NCI-H2081 treated with DMSO at 0.1 percent for 48 hours (cell line): ENCODE results near the gene RARS2.
"Not testable (repeated sequence)": the region's sequence is repeated elsewhere in the genome, so short reads cannot be mapped to it uniquely, and the experiment has no call there.

Source experiments
- DNase-seq: peaks from one replicate; lab custom pipeline; 2025; lab: John Stamatoyannopoulos, UW

RARS2 gene

GRCh38 chr6:87498048-87498447, 91.7 kb downstream of the RARS2 start:
- DNase-seq: no peak

GRCh38 chr6:87494761-87495422, 94.9 kb downstream of the RARS2 start:
- DNase-seq: no peak

- DNase-seq: not testable (repeated sequence)
Observed at GRCh38 chr6:87489326-87489725, 100.5 kb downstream of the RARS2 start.

GRCh38 chr6:87487555-87487954, 102.2 kb downstream of the RARS2 start:
- no peak for DNase-seq

DNA sequence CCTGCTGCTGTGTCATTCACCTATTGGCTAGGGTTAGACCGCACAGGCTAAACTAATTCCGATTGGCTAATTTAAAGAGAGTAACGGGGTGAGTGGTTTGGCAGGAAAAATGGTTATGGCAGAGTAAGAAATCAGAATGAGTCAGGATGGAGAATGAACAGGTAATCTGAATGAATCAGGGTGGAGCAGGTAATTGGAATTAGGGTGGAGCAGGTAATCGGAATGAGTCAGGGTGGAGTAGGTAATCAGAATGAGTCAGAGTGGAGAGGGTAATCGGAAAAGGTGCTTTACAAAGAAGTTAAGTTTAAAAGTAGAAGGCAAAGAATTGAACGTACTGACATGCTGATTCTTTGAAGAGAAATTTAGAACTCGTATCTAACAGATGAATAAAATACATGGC, 105.3 kb downstream of the RARS2 start:
- DNase-seq: no peak

- DNase-seq: no peak
Observed at GRCh38 chr6:87483929-87484328, 105.9 kb downstream of the RARS2 start.

GRCh38 chr6:87482366-87482765, 107.4 kb downstream of the RARS2 start:
- DNase-seq: no peak

- no peak for DNase-seq
Observed at GRCh38 chr6:87481931-87482330, 107.9 kb downstream of the RARS2 start.

GRCh38 chr6:87473419-87473903, 116.3 kb downstream of the RARS2 start:
- no peak for DNase-seq

- DNase-seq: peak; percentile 51
Observed at GRCh38 chr6:87472525-87473418, 117.0 kb downstream of the RARS2 start, which contains the start of gene SLC35A1. SLC35A1 (plus strand) TSS chr6:87472974; CDS start chr6:87473004, 30 bp downstream.

- no peak for DNase-seq
Observed at GRCh38 chr6:87465051-87465450, 124.7 kb downstream of the RARS2 start.
